MM.1S (cell line): ENCODE data around the gene KCNK17.
"Not testable (repeated sequence)": the region's sequence is repeated elsewhere in the genome, so short reads cannot be mapped to it uniquely, and the experiment has no call there.

ENCODE experiments used
- DNase-seq: peaks from one replicate; pipeline ENCODE4 v3.0.0-alpha.2; 2015
- H2AFZ ChIP-seq: fragments of 300-600 bp; sonication (generic); 2 replicates; pipeline ENCODE4 v1.6.0; 2016; ENCODE audit warnings: antibody characterized with exemption, low read length
- H3F3A ChIP-seq: fragments of 300-600 bp; sonication (generic); 2 replicates; pipeline ENCODE4 v1.6.1; 2016; ENCODE audit warnings: mild to moderate bottlenecking, antibody characterized with exemption, low read length, moderate library complexity, mixed read lengths; ENCODE audit not compliant: insufficient read depth
- H3K27ac ChIP-seq: fragments of 300-600 bp; sonication (generic); 2 replicates; pipeline ENCODE4 v1.5.1; 2016; ENCODE audit warnings: mild to moderate bottlenecking, low read length
- H3K27me3 ChIP-seq: fragments of 300-600 bp; sonication (generic); replicated peaks from 2 replicates; pipeline ENCODE4 v1.6.0; 2016; ENCODE audit warnings: low read length; ENCODE audit not compliant: insufficient read depth
- H3K36me3 ChIP-seq: fragments of 300-600 bp; sonication (generic); replicated peaks from 2 replicates; pipeline ENCODE4 v1.6.1; 2016; ENCODE audit warnings: mild to moderate bottlenecking, low read length, mixed read lengths; ENCODE audit not compliant: insufficient read depth
- H3K4me1 ChIP-seq: fragments of 300-600 bp; sonication (generic); 2 replicates; pipeline ENCODE4 v1.6.1; 2016; ENCODE audit warnings: low read length, mixed read lengths
- H3K4me2 ChIP-seq: fragments of 300-600 bp; sonication (generic); 2 replicates; pipeline ENCODE4 v1.6.0; 2016; ENCODE audit warnings: low read depth, low read length
- H3K4me3 ChIP-seq: fragments of 300-600 bp; sonication (generic); 2 replicates; pipeline ENCODE4 v1.5.1; 2016; ENCODE audit warnings: low read length, mixed read lengths
- H3K79me2 ChIP-seq: fragments of 300-600 bp; sonication (generic); 2 replicates; pipeline ENCODE4 v1.6.1; 2016; ENCODE audit warnings: mixed run types, low read length, mixed read lengths
- H3K9ac ChIP-seq: fragments of 300-600 bp; sonication (generic); 2 replicates; pipeline ENCODE4 v1.6.1; 2016; ENCODE audit warnings: low read length, mixed read lengths
- H3K9me2 ChIP-seq: fragments of 300-600 bp; sonication (generic); replicated peaks from 2 replicates; pipeline ENCODE4 v1.6.1; 2016; ENCODE audit warnings: mild to moderate bottlenecking, low read length, mixed read lengths; ENCODE audit not compliant: insufficient read depth
- H3K9me3 ChIP-seq: fragments of 300-600 bp; sonication (generic); replicated peaks from 2 replicates; pipeline ENCODE4 v1.6.1; 2016; ENCODE audit warnings: mild to moderate bottlenecking, low read length, mixed read lengths; ENCODE audit not compliant: insufficient read depth
- H4K20me1 ChIP-seq: fragments of 300-600 bp; sonication (generic); 2 replicates; pipeline ENCODE4 v1.6.1; 2016; ENCODE audit warnings: mild to moderate bottlenecking, low read length, moderate library complexity, mixed read lengths; ENCODE audit not compliant: insufficient read depth
- EZH2 ChIP-seq: fragments of 300-600 bp; sonication (generic); optimal IDR thresholded peaks from 2 replicates; pipeline ENCODE3; 2017; ENCODE audit warnings: low read depth, mild to moderate bottlenecking, antibody characterized with exemption, low read length, mixed read lengths
- EZH2phosphoT487 ChIP-seq: fragments of 300-600 bp; sonication (generic); IDR thresholded peaks from 2 replicates; pipeline ENCODE4 v1.6.1; 2018; ENCODE audit warnings: antibody characterized with exemption, low read length
- TF ChIP-seq, protein P1 (sequence below): fragments of 300-600 bp; sonication (generic); IDR thresholded peaks from 2 replicates; pipeline ENCODE4 v1.5.1; 2016; ENCODE audit warnings: antibody characterized with exemption, low read length, mixed read lengths

The KCNK17 gene

GRCh38 chr6:39287601-39288000, 26.6 kb downstream of the KCNK17 start:
- H3K4me1 ChIP-seq: no peaks in the 10 kb centered on the region

GRCh38 chr6:39286596-39286995, 27.6 kb downstream of the KCNK17 start:
- H3K4me2 ChIP-seq, H3K9ac ChIP-seq, H3K4me3 ChIP-seq, H3K9me3 ChIP-seq, H3K36me3 ChIP-seq, H2AFZ ChIP-seq, H3F3A ChIP-seq, DNase-seq, H3K9me2 ChIP-seq, H3K27ac ChIP-seq, H3K27me3 ChIP-seq, H3K4me1 ChIP-seq, H3K79me2 ChIP-seq, H4K20me1 ChIP-seq: not testable (repeated sequence)

More at GRCh38 chr6:39287601-39288000, 26.6 kb downstream of the KCNK17 start:
- Histone ChIP-seq H3K9ac (no peak overlapping the region), H3K9me3 (no peaks in the 10 kb centered on the region), H2AFZ (no peak overlapping the region), H3F3A (no peaks in the 10 kb centered on the region), H3K4me2 (no peak overlapping the region), H3K79me2 (no peaks in the 10 kb centered on the region), H3K9me2 (no peaks in the 10 kb centered on the region), H3K4me3 (no peak overlapping the region), H3K27me3 (no peaks in the 10 kb centered on the region), H3K36me3 (no peaks in the 10 kb centered on the region), H4K20me1 (no peaks in the 10 kb centered on the region), H3K27ac (no peak overlapping the region)
- TF ChIP-seq EZH2 (no peak), EZH2phosphoT487 (no peak)
- TF ChIP-seq, protein P1, sequence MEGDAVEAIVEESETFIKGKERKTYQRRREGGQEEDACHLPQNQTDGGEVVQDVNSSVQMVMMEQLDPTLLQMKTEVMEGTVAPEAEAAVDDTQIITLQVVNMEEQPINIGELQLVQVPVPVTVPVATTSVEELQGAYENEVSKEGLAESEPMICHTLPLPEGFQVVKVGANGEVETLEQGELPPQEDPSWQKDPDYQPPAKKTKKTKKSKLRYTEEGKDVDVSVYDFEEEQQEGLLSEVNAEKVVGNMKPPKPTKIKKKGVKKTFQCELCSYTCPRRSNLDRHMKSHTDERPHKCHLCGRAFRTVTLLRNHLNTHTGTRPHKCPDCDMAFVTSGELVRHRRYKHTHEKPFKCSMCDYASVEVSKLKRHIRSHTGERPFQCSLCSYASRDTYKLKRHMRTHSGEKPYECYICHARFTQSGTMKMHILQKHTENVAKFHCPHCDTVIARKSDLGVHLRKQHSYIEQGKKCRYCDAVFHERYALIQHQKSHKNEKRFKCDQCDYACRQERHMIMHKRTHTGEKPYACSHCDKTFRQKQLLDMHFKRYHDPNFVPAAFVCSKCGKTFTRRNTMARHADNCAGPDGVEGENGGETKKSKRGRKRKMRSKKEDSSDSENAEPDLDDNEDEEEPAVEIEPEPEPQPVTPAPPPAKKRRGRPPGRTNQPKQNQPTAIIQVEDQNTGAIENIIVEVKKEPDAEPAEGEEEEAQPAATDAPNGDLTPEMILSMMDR: no peak
- no peak for DNase-seq

DNA sequence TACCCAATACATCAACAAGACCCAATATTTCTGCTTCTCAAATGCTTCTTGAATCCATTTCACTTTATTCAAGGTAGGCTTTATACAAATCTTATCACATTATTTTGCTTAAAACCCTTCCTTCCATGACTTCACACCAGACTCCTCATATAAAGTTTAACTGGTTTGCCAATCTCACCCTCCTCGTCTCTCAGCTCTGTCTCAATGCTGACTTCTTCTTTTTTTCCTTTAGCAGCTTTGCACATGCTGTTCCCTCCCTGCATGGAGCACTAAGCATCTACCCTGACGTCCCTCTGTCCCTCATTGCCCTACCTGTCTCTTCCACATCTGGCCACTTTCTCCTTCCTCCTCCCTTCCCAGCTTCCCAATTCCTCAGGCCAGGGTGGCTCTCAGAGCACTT, 31.4 kb downstream of the KCNK17 start:
- Histone ChIP-seq H3K27ac (no peak overlapping the region), H3K9ac (no peak overlapping the region)

GRCh38 chr6:39281312-39281980, 32.8 kb downstream of the KCNK17 start:
- H3K27ac ChIP-seq: no peak overlapping the region
- H3K9me3 ChIP-seq: no peaks in the 10 kb centered on the region
- H3K27me3 ChIP-seq: no peaks in the 10 kb centered on the region
- DNase-seq: no peak
- H3K9ac ChIP-seq: no peak overlapping the region
- H2AFZ ChIP-seq: no peak overlapping the region
- H3K36me3 ChIP-seq: no peaks in the 10 kb centered on the region
- no peaks in the 10 kb centered on the region for H3F3A ChIP-seq
- no peaks in the 10 kb centered on the region for H4K20me1 ChIP-seq
- no peaks in the 10 kb centered on the region for H3K4me1 ChIP-seq
- H3K4me2 ChIP-seq: no peak overlapping the region
- no peak overlapping the region for H3K4me3 ChIP-seq
- TF ChIP-seq EZH2phosphoT487 (no peak), EZH2 (no peak)
- TF ChIP-seq, protein P1: no peak
- H3K79me2 ChIP-seq: no peaks in the 10 kb centered on the region
- no peaks in the 10 kb centered on the region for H3K9me2 ChIP-seq

More for the DNA sequence above, 31.4 kb downstream of the KCNK17 start:
- no peaks in the 10 kb centered on the region for H3K27me3 ChIP-seq
- DNase-seq: no peak
- H3F3A ChIP-seq: no peaks in the 10 kb centered on the region
- no peaks in the 10 kb centered on the region for H4K20me1 ChIP-seq
- H3K4me2 ChIP-seq: no peak overlapping the region
- H3K4me3 ChIP-seq: no peak overlapping the region
- no peaks in the 10 kb centered on the region for H3K4me1 ChIP-seq
- H2AFZ ChIP-seq: no peak overlapping the region
- no peaks in the 10 kb centered on the region for H3K9me3 ChIP-seq
- no peaks in the 10 kb centered on the region for H3K79me2 ChIP-seq
- TF ChIP-seq EZH2: no peak
- no peaks in the 10 kb centered on the region for H3K36me3 ChIP-seq
- no peaks in the 10 kb centered on the region for H3K9me2 ChIP-seq
